T-helper 2 cell treated with Interferon-gamma antibody and Interleukin-4, amounts not matched to agents 100 ng/mL and 5 ng/mL, for 36 hours (primary cell): Measurements from ENCODE around the gene PLA2G5. TPM values are rescaled to one million over a fixed set of nuclear protein-coding genes. Genes with fewer than 3 reads are reported as not detected.
"Not testable (repeated sequence)": the region's sequence is repeated elsewhere in the genome, so short reads cannot be mapped to it uniquely, and the experiment has no call there.

Source experiments
- intact Hi-C: fragments of 100-400 bp; cut with micrococcal nuclease; formaldehyde crosslinking; loops from one replicate; pipeline ENCODE4 v1.15.1; 2023
- total RNA-seq: library from RNA; stranded (reverse); gene quantifications from 2 replicates; pipeline ENCODE4 v1.2.3, GENCODE V29; 2022

PLA2G5 gene
- total RNA-seq, 1 donor from 2014 or later: not detected

DNA sequence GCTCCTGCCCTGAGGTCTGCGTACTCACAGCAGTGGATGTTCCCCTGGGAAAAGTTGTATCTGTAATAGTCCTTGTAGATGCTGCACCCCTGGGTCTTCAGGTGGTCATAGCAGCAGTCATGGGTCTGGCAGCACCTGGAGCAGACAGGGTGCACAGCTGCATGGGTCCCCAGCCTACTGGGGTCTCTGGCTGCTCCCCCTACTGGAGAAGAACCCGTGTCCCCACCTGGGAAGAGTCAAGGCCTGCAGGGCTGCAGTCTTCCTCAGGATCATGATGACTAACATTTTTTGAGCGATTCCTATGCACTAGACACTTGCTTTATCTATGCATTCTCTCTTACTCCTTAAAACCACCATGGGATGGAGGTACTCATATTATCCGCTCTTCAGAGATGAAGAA lies 45.5 kb downstream of the PLA2G5 start:
- intact Hi-C loops: no loop called here

DNA sequence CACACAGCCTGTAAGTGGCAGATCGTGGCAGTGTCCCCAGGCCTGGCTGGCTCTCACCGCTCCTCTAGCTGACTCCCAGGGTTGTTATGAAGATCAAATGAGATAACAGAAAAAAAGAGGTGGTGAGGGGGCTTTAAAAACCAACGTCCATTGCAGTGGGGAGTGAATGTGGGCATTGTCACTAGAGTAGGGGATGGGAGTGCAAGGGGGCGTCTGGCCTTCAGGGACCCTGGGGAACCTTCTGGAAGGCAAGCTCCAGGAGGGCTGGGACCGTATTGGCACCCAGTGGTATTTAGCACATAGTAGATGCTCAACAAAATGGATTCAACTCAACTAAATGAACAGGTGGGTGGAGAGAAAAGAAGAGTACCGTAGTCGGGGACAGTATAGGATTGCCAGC lies 45.9 kb downstream of the PLA2G5 start:
- intact Hi-C loops: no loop called here

DNA sequence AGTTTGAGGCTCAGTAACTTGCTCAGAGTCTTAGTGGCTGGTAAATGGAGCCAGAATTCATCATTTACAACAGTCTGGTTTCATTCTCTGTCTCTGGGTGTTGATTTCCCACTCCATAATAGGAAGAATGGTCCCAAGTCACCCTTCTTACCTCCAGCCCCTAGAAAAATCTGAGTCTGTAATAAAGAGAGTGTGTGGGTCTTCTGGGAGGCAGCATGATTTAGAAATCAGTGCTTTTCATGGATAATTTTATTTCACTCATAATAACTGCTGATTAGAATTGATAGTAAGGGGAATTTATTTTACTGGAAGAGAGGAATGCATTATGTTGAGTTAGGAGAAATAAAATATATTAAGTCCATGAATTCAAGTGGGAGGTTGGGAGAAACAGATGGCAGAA lies 47.2 kb downstream of the PLA2G5 start:
- intact Hi-C loops: no loop called here

DNA sequence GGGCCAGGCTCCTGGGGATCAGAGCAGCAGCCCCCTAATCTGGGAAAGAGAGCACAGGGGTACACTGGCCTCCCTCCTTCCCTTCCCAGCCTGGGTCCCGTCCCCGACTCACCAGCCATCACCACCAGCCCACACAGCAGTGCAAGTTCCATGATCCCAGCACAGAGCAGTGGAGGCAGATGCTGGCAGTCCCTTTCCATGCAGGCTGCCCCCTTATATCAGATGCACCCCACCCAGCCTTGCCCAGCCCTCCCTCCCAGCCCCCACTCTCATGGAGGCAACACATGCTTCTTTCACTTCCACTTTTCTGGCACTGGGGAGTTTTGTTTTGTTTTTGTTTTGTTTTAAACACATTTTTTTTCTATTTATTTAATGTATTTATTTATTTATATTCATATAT lies 49.4 kb downstream of the PLA2G5 start, which contains the start of gene PLA2G2D:
PLA2G2D (minus strand) TSS at position 190 of the 400 bp plus-strand sequence; CDS start at position 152, 38 bp downstream.
- intact Hi-C loops: no loop called here

DNA sequence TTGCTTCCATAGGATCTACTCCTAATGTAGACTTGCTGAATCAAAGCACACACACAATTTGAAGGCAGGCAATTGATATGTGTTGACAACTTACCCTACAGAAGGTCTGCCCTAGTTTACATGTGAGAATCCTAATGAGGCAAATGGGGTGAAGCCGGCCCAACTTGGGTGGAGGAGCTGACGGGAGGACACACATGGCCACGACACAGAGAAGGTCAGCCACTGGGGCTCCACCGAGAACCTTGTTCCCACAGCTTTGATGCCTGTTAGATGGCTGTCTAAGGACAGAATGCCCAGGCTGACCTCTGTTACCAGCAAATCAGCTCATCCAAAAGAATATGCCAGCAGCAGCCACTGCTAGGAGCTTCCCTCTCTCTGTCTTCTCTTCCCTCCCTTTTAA lies 50.8 kb downstream of the PLA2G5 start:
- intact Hi-C loops: no loop called here

DNA sequence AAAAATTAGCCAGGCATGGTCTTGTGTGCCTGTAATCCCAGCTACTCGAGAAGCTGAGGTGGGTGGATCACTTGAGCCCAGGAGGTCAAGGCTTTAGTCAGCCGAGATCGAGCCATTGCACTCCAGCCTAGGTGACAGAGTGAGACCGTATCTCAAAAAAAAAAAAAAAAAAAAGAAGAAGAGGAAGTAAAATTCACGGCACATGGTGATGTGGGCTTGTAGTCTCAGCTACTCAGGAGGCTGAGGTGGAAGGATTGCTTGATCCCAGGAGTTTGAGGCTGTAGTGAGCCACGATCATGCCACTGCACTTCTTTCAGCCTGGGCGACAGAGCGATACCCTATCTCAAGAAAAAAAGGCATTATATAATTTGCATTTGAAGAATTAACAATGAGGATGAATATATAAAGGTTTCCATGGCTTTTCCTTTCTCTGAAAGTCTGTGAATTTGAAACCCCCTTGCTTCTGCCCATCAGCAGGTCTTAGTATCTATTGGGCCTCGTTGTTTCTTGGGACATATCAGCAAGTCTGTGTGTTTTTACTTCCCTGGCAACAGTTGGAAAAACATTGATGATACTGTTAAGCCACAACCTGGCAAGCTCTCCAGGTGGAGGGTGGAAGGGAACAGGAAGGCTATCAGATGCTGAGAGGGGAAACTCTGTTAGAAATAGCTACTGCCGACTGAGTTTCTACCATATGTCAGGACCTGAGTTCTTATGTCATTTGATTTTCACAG lies 53.9 kb downstream of the PLA2G5 start:
- intact Hi-C loops: no loop called here

DNA sequence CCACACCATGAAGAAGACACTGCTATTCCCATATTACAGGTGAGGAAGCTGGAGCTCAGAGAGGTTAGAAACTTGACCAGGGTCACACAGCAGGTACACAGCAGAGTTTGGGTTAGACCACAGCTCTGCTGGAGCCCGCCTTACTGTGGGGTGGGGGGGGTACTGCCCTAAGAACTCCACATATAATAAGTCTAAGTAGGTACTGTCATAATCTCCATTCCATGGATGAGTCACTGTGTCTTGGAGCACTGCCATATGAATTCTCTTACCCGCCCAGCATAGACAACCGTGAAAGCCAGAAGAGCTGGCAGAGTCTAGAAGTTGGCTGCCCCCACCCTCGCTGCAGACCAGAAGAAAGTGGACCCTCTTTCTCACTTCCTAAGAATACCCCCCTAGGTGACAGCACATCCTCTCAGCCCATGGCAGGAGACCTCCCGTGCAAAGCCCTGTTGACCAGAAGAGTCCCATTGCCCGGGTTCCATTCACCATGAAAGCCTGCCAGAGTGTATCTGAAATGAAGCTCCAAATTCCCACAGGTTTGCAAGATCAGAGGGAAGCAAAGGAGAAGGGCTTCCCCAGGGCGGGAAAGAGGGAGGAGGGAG lies 54.6 kb downstream of the PLA2G5 start:
- intact Hi-C loops: no loop called here

DNA sequence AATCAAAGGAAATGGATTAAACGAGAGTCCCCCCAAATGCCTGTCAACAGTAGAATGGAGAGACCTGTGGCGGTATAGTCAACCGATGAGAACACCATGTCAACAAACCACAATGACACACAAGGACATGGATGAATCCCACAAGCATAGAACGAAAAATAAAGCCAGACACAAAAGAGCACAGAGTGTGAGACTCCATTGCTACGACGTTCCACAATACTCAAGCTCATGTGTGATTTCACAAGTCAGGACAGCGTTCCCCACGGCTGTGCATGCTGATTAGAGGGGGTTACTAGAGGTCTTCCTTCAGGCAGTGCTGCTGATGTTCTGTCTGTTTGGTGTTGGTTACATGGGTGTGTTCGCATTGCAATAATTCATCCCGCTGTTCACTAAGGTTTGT lies 55.1 kb downstream of the PLA2G5 start:
- intact Hi-C loops: no loop called here

DNA sequence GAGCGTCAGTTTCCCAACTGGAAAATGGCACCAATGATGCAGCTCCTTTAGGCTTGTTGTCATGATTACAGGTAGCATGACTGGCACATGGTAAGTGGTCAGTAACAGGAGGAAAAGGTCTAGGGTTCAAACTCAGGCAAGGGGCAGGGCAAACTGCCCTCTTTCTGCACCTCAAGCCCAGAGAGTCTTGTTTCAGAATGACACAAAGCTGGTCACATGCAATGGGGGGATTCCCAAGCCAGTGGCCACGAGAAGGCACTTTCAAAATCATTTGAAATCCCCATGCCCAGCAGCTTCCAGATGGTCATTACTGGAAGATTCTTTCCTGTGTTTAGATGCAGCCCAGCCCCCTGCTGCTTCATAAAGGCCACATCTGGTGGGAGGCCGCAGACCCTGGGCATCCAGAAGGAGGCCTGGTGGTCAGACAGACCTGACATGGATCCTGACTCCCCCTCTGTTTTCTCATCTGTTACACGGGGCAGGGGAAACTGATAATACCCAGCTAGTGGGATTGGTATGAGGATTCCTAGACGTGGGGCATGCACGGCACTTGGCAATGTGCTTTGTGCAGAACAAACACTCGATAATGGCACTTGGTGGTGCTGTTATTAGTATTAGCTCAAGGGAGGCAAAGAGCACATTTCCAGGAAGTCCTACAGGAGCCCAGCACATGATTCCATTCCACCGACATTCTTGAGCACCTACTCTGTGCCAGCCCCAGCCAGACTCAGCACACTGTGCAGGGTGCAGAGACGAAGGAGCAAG lies 56.2 kb downstream of the PLA2G5 start:
- intact Hi-C loops: no loop called here

DNA sequence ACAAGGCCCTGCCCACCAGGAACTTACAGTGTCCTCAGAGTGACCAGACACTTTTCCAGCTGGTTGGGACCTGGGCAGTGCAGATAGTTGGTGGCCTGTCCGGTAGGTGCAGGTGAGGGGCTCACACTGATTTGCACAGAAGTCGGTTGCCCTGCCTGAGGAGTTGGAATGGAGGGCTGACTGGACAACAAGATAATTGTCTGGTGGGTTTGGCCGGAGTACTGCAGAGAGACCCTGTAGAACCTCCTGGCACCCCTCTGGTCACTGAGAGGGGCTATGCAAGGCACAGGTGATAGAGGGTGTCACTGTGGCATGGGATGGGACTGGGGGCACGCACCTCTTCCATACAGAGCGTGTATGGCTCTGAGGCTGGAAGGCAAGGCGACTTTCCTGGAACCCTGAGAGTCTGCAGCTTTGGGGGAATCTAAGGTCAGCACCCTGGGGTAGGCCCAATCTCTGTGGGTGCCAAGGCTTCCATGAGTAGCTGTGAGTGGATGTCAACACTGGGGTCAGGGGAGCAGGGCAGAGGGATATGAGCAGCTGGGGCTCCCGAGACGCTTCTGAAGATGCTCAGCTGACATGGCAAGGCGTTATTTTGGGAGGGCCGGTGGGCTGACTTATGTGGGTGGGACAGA lies 56.9 kb downstream of the PLA2G5 start:
- intact Hi-C loops: no loop called here

DNA sequence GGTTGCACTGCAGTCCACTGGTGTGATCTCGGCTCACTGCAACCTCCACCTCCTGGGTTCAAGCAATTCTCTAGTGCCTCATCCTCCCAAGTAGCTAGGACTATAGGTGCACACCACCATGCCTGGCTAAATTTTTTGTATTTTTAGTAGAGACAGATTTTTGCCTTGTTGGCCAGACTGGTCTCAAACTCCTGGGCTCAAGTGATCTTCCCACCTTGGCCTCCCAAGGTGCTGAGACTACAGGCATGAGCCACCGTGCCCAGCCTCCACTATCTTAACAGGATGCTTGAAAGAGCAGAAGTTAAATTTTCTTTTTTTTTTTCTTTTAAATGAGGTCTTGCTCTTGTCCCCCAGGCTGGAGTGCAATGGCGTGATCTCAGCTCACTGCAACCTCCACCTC lies 60.5 kb downstream of the PLA2G5 start:
- intact Hi-C loops: not testable (repeated sequence)

DNA sequence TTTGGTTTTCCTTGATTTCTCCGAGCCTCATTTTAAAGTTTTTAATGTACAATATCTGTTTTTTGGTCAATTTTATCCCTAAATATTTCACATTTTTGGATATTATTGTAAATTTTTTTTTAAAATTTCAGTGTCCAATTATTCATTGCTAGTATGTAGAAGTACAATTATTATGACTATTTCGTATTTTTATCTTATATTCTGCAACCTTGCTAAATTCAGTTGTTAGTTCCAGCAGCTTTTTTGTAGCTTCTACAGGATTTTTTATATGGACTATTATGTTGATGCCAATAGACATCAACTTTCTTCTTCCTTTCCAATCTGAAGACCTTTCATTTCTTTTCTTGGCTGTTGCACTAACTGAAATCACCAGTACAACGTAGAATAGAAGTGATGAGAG lies 65.0 kb downstream of the PLA2G5 start:
- intact Hi-C loops: no loop called here

DNA sequence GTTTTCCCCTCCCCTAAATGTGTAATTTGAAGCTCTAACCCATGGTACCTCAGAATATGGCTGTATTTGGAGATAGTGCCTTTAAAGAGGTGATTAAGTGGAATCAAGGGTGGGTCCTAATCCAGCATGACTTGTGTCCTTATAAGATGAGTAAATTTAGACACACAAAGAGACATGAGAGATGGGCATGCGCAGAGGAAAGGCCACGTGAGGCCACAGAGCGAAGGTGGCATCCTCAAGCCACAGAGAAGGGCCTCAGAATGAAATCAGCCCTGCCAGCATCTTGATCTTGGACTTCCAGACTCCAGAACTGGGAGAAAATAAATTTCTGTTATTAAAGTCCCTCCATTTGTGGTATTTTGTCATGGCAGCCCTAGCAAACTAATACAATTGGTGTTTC lies 66.3 kb downstream of the PLA2G5 start:
- intact Hi-C loops: no loop called here

DNA sequence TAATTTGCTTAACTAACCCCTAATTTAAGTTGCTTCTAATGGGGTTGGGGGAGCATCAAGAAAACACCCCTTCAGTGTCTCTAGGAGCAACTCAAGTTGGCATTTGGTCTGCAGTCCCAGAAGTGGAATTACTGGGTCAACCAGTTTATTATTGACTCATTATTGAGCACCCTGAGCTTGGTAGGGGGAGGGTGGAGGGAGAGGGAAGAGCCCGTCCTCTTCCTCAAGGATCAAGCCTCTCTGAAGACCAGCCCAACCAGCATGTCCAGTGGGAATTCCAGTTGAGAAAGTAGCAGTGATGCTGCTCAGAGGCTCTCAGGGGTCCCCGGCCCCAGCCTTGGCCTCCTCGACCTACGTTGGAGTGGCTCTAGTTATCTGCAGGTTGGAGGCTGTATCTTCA lies 67.1 kb downstream of the PLA2G5 start:
- intact Hi-C loops: no loop called here

DNA sequence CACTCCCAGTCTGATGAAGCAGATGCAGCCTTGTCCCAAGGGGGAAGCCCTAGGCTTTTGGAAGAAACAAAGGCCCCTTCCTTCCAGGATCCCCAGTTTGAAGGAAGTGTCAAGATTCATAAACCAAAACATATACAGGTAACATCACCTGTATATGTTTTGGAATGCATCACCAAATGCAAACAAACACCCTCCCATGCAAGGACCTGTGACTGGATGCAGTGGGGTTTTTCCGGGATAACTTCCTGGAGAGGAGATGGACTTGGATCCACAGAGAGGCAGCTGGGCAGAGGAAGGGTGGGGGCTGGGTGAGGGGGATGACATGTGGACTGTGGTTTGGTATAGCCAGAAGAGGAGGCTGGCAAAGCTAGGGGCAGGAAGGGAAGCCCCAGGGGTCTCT lies 67.6 kb downstream of the PLA2G5 start:
- intact Hi-C loops: no loop called here

DNA sequence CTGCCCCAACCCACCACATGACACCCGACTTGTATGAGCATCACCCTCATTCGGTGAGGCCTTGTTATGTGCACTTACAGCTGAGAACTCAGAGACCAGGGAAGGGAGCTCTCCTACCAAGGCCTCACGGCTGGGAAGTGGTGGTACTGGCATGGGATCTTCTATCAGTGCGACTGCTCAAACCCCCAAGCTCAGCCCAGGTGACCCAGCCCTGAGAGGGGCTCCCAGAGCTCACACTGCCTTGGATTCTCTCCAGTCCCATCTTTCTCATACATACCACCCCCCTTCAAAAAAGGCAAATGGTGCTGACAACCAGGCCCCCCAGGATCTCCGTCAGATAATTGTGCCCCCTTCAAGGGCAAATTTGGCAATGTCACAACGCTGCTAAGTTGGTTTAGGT lies 68.4 kb downstream of the PLA2G5 start:
- intact Hi-C loops: no loop called here

DNA sequence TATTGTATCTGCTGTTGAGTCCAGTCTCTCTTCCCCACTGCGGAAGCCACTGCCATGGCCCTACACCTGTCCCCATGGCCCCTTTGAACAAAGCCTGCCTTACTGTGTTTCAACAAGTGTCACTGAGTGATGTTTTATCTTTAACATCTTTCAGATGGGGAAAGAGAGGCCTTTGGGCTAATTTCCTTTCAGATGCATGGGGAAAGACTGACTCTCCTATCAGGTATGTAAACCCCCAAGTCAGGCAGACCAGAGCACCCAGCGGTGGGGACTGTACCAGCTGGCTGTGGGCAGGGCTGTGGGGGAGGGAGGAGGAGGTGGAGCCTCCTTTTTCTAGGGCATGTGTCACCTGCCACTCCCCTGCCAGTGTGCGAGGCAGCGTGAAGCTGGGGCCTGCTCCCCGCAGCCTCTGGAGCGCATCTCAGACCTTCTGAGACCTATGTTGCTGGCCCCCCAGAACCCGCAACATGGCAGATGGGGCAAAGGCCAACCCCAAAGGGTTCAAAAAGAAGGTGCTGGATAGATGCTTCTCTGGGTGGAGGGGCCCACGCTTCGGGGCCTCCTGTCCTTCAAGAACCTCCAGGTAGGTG lies 69.1 kb downstream of the PLA2G5 start, which contains the start of gene PLA2G2F:
PLA2G2F (plus strand) TSS at position 363 of the 590 bp plus-strand sequence; CDS start at position 468, 105 bp downstream.
- intact Hi-C loops: no loop called here

DNA sequence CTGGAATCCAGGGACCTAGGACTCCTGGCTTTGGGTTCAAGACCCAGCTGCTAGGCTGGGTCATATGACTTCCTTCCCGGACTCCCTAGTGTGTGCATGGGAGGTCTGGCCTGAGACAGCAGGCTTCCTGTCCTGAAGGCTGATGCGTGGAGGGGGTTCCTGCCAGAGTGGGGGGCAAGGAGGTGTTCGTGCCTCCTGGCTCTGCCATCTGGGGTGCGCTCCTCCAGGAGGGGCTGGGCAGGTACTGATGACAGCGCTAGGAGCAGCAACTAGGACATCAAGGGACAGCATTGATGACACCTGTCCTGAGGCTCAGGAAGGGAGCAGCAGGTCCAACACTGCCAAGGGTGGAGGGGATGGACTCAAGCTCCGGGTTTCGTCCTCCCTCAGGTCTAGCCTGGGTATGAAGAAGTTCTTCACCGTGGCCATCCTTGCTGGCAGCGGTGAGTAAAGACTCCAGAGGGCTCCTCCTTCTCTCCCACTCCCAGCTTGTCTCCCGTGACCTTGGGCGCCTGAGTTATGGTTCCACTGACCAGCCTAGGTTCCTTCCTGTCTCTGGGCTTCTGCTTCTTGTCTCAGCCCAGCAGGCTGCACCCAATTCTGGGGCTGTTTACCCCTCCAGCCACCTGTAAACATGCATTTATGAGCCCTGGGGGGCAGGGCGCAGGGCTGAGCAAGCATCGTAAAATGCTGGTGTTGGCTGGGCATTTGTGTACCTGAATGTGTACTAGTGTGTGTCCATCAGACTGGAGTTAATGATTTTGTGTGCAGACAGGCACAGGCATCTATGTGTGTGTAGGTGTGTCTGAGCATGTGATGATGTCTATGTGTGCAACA lies 70.0 kb downstream of the PLA2G5 start:
- intact Hi-C loops: no loop called here

DNA sequence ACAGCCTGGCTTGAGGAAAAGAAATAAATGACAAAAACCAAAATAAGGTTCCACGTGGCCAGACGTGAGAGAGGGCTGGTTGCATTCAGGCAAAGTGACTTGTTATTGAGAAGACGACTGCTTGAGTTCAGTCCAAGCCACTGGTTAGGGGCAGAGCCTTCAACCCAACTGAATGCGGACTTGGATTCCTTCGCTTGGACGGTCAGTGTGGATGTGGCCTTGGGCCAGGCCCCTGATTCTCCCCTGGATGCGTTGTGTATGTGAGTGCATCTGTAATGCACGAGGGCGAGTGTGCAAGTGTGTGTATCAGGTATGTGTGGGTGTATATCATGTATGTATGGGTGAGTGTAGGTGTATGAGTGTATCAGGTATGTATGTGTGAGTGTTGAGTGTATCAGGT lies 71.0 kb downstream of the PLA2G5 start:
- intact Hi-C loops: no loop called here

DNA sequence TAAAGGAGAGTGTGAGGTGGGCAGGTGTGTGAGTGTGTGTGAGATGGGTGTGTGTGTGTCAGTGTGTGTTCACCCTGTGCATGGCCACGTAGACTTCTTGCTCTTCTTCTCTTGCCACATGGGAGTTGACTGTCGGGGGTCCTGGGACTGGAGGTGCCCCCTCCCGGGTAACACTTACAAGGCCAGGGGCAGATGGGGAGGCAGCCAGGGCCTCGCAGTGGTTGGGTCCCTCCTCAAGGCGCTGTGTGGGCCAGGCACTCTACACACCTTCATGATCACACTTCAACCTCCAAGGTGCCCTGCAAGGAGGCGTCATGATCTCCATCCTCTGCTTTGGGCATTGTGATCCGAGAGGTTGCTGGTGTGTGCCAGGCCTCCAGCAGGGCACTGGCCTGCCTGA lies 71.5 kb downstream of the PLA2G5 start:
- intact Hi-C loops: no loop called here
